ENCODE results near the gene HSD17B2.

DNA sequence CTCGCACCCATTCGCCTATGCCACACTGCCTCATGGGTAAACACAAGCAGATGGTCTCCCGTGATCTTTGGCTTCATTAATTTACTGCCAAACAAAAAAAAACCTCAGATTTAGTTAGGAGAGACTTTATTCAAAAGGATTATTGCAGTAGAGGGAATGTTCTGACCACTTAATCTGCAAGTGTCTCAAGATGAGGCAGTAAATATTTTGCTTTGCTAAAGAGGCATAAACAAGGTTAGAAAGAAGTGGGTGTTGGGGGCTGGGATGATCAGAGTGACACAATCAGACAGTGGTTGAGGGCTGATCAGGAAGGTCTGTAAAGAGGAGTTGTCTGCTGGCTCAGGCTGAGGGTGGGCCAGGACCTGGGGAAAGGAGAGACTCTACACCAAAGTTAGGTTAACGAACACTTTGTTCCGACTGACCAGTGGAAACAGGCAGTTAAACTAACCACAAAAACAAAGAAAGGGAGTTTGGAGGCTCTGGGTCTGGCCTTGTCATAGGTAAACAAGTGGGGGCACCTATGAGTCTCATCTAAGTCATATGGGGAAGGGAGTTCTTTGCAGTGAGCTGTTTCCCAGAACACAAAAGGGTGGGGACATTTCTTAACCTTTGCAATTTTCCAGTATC lies 28.5 kb downstream of the HSD17B2 start:
- TF ChIP-seq POLR2A (IDR thresholded peaks at IDR 0.05): no peak
- TF ChIP-seq, protein P1, sequence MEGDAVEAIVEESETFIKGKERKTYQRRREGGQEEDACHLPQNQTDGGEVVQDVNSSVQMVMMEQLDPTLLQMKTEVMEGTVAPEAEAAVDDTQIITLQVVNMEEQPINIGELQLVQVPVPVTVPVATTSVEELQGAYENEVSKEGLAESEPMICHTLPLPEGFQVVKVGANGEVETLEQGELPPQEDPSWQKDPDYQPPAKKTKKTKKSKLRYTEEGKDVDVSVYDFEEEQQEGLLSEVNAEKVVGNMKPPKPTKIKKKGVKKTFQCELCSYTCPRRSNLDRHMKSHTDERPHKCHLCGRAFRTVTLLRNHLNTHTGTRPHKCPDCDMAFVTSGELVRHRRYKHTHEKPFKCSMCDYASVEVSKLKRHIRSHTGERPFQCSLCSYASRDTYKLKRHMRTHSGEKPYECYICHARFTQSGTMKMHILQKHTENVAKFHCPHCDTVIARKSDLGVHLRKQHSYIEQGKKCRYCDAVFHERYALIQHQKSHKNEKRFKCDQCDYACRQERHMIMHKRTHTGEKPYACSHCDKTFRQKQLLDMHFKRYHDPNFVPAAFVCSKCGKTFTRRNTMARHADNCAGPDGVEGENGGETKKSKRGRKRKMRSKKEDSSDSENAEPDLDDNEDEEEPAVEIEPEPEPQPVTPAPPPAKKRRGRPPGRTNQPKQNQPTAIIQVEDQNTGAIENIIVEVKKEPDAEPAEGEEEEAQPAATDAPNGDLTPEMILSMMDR (IDR thresholded peaks at IDR 0.05): no peak
